SKM-1 (cell line): ENCODE measurements around the gene RMND5B.
A peak's percentile ranks its signal among the peaks of the same experiment; 100 is the strongest.

Source experiments
- DNase-seq: peaks from one replicate; lab custom pipeline; 2025; ENCODE audit not compliant: unreplicated experiment; lab: John Stamatoyannopoulos, UW

RMND5B gene

GRCh38 chr5:178113141-178113787 is 17.6 kb upstream of the RMND5B start, which contains the start of gene N4BP3:
Gene N4BP3 (plus strand): TSS chr5:178113532. CDS start chr5:178119584, 6,052 bp downstream.
- no peak for DNase-seq

DNA sequence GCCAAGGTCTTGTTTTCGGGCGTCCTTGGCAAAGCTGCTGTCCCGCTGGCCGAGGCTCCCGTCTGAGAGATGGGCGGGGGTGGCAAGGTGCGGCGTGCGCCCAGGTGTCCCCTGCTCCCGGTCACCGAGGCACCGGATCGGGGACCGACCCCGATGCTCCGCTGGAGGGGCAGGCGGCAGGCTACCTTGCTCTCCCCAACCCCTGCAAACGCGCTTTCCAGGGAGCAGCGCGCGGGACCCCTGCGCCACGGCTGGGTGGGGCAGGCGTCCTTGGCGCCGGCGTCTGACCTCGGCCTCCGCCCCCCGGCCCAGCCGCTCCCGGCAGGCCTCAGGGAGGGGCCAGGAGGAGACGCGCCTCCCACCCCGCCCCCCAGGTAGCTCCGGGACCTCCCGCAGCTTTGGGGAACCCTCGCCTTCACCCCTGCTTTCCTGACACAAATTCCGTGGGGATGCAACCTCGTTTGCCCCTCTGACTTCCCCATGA is 16.9 kb upstream of the RMND5B start:
- DNase-seq: no peak

- DNase-seq: no peak
These were observed 16.3 kb upstream of the RMND5B start for GRCh38 chr5:178114325-178115135.

- DNase-seq: no peak
These were observed 15.5 kb upstream of the RMND5B start for GRCh38 chr5:178115136-178115813.

DNA sequence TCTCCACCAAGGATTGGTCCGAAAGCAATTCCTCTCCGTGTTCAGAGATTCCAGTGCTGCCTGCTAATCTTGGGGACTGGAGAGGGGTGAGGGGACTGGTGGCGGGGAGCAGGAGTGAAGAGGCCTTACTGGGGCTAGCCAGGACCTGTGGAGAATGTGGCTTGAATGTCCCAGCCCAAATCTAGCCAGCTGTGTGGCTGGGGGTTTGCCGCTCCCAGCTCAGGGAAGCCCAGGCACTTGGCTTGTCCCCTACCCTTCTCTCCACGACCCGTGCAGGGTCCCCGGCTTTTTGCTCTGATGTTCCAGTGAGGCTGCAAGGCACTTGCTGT is 15.0 kb upstream of the RMND5B start:
- no peak for DNase-seq

DNA sequence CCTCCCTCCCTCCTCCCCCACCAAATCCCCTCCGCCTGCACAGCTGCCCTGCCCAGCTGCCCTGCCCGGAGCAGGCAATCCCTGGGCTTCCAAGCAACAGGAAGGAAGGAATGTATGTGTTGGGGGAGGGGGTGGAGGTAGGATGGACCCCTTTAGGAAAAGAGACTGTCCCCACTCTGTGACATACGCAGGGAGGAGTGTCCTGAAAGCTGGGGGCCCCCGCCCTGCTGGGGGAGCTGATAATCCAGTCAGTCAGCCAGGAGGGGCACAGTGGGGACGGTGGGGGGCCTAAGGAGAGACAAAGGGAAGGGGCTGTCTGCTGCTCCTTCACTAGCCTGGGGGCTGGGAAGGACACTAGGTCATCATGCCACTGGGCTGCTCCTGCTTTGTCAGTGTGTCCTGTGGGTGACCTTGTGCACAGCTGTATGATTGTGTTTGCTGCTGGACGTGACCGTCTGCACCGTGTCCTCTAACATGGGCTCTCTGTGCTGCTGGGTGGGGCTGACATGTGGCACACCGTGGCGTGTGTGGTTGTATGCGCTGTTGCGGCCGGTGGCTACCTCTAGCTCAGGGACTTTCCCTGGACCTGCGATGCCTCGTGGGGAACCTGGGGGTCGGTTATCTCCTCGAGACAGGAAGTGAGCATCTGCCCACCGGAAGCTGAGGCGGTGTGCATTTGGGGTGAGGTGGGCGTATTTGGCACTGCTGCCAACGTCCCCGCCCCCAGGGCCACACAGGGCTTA is 14.5 kb upstream of the RMND5B start:
- DNase-seq: no peak

DNA sequence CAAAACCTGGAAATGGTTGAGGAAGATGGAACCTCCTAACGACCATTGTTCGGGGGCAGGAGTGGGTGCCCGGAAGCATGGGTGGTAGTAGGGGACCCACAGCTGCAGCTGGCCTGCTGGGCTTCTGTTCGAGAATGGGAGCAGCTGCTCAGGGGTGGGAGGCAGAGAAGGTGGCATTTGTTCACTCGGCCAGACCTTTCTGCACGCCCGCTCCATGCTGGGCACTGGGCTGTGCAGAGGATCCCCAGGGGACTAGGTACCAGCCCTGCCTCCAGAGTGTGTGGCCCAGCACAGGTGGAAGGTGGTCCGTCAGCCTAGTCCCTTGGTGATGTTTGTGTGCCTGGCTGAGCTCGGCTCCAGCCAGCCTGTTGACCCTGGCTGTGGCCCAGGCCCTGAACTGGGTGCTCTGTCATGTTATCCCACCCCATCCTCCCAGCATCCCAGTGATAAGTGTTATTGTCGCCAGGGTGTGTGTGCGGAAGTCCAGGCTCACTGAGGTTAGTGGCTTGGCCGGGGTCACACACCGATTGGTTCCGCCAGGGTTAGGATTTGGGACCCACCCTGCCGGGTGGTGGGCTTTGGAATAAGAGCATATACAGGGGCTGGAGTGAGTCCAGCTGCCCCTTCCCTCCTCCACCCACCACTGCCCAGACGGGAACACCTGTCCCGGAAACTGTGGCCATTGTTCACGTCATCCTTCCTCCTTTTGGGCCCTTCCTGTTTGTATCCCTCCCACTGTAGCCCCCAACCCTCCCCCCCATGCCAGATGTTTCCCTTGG is 12.7 kb upstream of the RMND5B start:
- DNase-seq: no peak

DNA sequence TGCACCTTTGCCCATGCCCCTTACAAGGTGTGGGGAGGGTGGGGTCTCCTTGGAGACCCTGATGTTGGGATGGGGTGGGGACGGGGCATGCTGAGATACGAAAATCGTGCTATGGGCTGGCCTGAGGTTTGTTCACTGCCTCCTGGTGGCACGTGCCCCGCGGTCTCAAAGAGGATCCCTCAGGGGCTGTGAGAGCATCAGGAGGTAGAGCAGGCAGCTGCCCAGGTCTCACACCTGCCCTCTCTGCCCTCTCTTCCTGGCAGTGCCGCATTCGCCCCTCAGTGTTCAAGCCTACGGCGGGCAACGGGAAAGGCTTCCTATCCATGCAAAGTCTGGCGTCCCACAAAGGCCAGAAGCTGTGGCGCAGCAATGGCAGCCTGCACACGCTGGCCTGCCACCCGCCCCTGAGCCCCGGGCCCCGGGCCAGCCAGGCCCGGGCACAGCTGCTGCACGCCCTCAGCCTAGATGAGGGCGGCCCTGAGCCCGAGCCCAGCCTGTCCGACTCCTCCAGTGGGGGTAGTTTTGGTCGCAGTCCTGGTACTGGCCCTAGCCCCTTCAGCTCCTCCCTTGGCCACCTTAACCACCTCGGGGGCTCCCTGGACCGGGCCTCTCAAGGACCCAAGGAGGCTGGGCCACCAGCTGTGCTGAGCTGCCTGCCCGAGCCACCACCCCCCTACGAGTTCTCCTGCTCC is 10.8 kb upstream of the RMND5B start:
- no peak for DNase-seq

- DNase-seq: peak; percentile 36
These were observed 10.0 kb upstream of the RMND5B start for GRCh38 chr5:178120607-178121357.

DNA sequence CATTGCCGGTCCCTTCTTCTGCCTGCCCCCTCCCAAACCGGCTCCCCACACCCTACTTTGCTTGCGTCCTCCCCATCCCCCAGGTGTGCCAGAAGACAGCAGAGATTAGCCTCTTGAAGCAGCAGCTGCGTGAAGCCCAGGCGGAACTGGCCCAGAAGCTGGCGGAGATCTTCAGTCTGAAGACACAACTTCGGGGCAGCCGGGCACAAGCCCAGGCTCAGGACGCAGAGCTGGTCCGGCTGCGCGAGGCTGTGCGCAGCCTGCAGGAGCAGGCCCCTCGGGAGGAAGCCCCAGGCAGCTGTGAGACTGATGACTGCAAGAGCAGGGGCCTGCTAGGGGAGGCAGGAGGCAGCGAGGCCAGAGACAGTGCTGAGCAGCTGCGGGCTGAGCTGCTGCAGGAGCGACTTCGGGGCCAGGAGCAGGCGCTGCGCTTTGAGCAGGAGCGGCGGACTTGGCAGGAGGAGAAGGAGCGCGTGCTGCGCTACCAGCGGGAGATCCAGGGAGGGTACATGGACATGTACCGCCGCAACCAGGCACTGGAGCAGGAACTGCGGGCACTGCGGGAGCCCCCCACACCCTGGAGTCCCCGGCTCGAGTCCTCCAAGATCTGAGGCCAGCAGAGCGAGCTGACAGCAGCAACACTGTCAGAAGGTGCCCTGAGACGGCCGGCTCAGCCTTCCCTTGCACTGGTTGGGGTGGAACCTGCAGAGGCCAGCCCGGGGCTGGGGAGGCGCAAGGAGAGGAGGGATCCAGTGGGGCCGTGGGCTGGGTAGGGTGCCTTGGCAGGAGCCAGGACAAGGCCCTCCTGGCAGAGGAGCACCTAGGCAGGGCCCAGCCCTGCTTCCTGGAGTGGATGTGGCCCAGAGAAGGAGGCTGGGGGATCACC is 9.2 kb upstream of the RMND5B start:
- no peak for DNase-seq

DNA sequence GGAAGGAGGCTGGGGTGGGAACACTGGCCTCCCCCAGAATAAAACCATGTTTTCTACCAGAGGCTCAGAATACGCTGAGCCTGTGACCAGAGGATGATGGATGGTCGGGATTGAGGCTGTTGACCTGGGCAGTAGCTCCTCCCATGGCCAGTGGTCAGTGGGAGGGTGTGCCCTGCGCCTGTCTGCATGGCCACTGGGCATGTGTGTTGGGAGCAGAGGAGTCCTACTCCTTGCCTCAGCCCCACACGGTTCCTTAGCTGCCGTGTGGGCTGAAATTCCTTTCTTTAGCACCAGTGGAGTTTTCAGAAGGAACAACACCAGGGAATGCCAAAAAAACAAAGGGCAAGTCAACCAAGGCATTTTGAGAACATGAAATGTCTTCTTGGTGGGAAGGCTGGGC is 8.5 kb upstream of the RMND5B start:
- DNase-seq: no peak

DNA sequence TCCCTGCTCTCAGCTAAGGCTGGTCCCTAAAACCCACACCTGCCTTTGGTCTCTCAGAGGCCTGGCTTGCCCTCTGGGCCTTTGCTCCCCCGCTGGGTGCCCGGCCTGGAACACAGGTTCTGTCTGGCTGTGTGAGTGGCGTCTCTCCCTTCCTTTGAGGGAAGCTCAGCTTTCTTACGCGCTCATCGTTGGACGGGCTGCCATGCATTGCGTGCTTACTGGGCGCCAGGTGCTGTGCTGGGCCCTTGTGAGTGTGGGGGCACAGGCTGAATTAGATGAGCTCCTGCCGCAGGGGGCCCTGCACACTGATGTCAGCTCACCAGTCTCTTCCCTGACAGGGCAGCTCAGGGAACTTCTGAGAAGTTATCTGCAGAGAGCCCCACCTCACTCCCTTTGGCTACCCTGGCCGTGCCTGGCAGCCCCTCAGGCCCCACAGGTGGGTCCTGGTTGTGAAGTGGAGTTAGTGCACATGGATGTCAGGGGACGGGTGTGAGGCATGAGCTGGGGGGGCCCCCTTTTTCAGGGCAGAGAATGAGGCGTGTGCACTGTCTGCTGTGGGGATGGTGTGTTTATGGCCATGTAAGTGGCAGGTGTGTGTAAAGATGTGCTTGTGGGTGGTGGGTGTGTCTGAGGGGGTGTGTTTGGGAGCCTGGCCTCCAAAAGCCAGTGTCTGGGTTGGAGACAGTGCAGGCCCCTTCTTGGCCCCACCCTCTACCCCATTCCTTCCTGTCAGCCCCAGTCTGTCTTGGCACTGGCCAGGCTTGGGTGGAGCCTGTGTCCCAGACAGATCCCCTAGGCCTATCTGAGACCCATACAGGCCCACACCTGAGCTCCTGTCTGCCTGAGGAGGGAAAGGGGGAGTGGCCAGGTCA is 7.5 kb upstream of the RMND5B start:
- no peak for DNase-seq

DNA sequence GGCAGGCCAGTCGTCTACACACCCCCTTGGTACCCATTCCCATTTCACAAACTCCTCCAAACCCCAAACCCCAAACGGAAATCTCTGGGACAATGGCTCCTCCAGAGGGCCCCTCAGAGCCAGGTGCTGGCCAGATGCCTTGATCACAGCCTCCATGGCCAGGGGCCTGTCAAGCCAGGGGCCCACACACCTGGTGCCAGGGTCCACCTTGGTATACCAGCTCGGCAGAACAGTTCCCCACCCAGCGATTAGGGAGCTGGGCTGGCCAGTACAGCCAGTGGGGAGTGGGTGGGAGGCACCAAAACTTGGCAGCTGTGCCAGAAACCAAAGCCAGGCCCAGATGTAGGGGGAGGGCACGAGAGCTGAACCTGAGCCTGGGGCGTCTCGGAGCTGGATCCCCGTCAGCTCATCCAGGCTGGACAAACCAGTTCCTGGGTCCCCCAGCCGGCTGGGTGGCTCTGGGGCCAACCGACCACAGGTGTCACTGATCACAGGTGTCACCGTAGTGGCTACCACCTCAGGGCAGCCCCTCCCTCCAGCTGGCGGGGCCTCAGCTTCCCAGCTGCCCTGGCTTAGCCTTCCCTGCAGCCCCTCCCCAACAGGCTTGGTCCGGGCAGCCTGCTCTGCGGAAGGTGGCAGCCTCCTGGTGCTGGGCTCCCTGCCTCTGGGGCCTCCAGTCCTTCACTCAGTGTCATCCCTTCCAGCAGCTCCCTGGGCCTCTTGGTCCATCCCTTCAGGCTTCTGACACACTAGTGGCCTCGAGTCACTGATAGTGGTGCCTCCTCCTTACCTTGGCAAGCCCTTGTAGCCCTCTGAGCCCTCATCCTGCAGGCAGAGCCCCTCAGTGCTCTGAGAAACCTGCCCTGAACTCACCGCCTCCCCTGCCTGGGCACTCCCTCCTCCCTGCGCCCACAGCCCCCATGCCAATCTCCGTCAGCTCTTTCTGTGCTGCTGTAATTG is 6.6 kb upstream of the RMND5B start:
- DNase-seq: no peak

GRCh38 chr5:178125253-178125906 is 5.4 kb upstream of the RMND5B start:
- no peak for DNase-seq

DNA sequence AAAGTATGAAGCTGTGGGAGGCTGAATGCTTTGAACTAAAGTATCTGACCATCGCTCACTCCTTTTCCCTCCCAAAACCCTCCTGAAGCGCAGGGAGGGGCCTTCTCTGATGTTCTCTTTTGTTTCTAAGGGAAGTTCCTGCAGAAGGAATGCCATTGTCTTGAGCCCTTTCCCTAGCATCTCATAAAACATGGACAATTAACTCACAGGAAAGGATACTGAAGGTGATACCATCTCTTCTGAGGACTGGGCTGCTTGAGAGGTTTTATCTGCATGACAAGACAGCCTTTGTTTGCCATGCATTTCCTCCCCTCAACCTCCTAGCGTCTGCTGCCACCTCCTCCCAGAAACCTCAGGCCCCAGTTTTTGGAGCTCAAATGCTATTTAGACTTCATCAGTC is 4.3 kb upstream of the RMND5B start:
- no peak for DNase-seq
